Neural crest cell (in vitro differentiated cells): ENCODE data around the gene TMPRSS11F. TPM values are rescaled to one million over a fixed set of nuclear protein-coding genes. Genes with fewer than 3 reads are reported as not detected.

Source experiments
- DNase-seq: peaks from one replicate; pipeline ENCODE4 v3.0.0; 2021; ENCODE audit warnings: low read depth, mixed read lengths, low spot score
- H3K27ac Mint-ChIP-seq: one replicate; pipeline ENCODE4 v1.8.0; 2021; ENCODE audit warnings: mild to moderate bottlenecking, mixed read lengths; ENCODE audit not compliant: unreplicated experiment
- H3K27me3 Mint-ChIP-seq: 2 replicates; pipeline ENCODE4 v1.8.0; 2021; ENCODE audit warnings: low read depth, mild to moderate bottlenecking, mixed read lengths
- H3K36me3 Mint-ChIP-seq: 2 replicates; pipeline ENCODE4 v1.8.0; 2021; ENCODE audit warnings: low read depth, mild to moderate bottlenecking, mixed read lengths
- H3K4me1 Mint-ChIP-seq: 2 replicates; pipeline ENCODE4 v1.8.0; 2021; ENCODE audit warnings: mixed read lengths
- H3K4me3 Mint-ChIP-seq: one replicate; pipeline ENCODE4 v1.8.0; 2021; ENCODE audit warnings: mild to moderate bottlenecking, mixed read lengths
- H3K9me3 Mint-ChIP-seq: 2 replicates; pipeline ENCODE4 v1.8.0; 2021; ENCODE audit warnings: mixed read lengths
- total RNA-seq: library from RNA; stranded (reverse); gene quantifications from 2 replicates; pipeline ENCODE4 v1.2.1, GENCODE V29; 2021
- TF ChIP-seq, protein P1 (sequence below): fragments of 200-600 bp; sonication (generic); conservative IDR thresholded peaks from 2 replicates; pipeline ENCODE4 v1.5.0; 2021; ENCODE audit warnings: antibody characterized with exemption, mild to moderate bottlenecking

Gene TMPRSS11F
- total RNA-seq, 1 donor from 2014 or later: not detected

- H3K36me3 Mint-ChIP-seq: peaks cover 2% of the 10 kb centered on the region
- peaks cover 3% of the 10 kb centered on the region for H3K27me3 Mint-ChIP-seq
- DNase-seq: no peak
- no peak overlapping the region for H3K4me3 Mint-ChIP-seq
- H3K9me3 Mint-ChIP-seq: peaks cover 8% of the 10 kb centered on the region
- TF ChIP-seq, protein P1, sequence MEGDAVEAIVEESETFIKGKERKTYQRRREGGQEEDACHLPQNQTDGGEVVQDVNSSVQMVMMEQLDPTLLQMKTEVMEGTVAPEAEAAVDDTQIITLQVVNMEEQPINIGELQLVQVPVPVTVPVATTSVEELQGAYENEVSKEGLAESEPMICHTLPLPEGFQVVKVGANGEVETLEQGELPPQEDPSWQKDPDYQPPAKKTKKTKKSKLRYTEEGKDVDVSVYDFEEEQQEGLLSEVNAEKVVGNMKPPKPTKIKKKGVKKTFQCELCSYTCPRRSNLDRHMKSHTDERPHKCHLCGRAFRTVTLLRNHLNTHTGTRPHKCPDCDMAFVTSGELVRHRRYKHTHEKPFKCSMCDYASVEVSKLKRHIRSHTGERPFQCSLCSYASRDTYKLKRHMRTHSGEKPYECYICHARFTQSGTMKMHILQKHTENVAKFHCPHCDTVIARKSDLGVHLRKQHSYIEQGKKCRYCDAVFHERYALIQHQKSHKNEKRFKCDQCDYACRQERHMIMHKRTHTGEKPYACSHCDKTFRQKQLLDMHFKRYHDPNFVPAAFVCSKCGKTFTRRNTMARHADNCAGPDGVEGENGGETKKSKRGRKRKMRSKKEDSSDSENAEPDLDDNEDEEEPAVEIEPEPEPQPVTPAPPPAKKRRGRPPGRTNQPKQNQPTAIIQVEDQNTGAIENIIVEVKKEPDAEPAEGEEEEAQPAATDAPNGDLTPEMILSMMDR: no peak
- no peak overlapping the region for H3K27ac Mint-ChIP-seq
- H3K4me1 Mint-ChIP-seq: no peaks in the 10 kb centered on the region
Measured at GRCh38 chr4:68148800-68149685, 19.4 kb upstream of the TMPRSS11F start.

DNA sequence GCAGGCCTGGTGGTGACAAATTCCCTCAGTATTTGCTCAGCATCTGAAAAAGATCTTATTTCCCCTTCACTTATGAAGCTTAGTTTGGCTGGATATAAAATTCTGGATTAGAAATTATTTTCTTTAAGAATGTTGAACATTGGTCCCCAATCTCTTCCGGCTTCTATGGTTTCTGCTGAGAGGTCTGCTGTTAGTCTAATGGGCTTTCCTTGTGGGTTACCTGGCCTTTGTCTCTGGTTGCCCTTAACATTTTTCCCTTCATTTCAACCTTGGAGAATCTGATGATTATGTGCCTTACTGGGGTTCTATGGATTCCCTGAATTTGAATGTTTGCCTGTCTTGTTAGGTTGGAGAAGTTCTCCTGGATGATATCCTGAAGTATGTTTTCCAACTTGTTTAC lies 17.4 kb upstream of the TMPRSS11F start:
- Mint-ChIP-seq H3K9me3 (peaks cover 8% of the 10 kb centered on the region), H3K27me3 (peaks cover 3% of the 10 kb centered on the region), H3K36me3 (peaks cover 2% of the 10 kb centered on the region), H3K4me1 (no peaks in the 10 kb centered on the region), H3K4me3 (no peak overlapping the region), H3K27ac (no peak overlapping the region)
- TF ChIP-seq, protein P1: no peak
- DNase-seq: no peak

GRCh38 chr4:68145261-68145660 lies 15.6 kb upstream of the TMPRSS11F start:
- H3K4me3 Mint-ChIP-seq: no peak overlapping the region

DNA sequence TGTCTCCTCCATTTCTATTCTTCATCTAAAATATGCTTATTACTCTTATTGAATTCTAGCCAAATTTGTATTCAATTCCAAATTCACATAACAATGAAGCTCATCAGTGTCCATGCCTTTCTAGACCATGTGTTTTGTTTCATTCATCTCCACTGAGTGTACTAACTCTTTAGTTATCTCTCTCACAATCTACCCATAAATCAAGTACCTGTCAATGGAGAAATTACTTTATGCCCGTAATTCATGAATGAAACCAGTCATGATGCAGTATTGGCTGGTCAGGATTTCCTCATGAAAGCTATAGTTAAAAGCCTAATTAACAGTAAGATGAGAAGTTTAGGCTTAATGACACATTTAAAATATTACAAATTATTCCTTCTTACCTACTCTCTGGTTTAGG lies 12.2 kb upstream of the TMPRSS11F start:
- DNase-seq: no peak
- H3K27me3 Mint-ChIP-seq: peaks cover 3% of the 10 kb centered on the region
- TF ChIP-seq, protein P1: no peak
- H3K4me3 Mint-ChIP-seq: no peak overlapping the region
- no peaks in the 10 kb centered on the region for H3K4me1 Mint-ChIP-seq
- H3K27ac Mint-ChIP-seq: no peak overlapping the region
- H3K9me3 Mint-ChIP-seq: peaks cover 5% of the 10 kb centered on the region
- H3K36me3 Mint-ChIP-seq: no peaks in the 10 kb centered on the region

More at GRCh38 chr4:68145261-68145660, 15.6 kb upstream of the TMPRSS11F start:
- Mint-ChIP-seq H3K27ac (no peak overlapping the region), H3K27me3 (peaks cover 3% of the 10 kb centered on the region), H3K36me3 (peaks cover 2% of the 10 kb centered on the region), H3K9me3 (peaks cover 8% of the 10 kb centered on the region), H3K4me1 (no peaks in the 10 kb centered on the region)
- TF ChIP-seq, protein P1: no peak
- DNase-seq: no peak

DNA sequence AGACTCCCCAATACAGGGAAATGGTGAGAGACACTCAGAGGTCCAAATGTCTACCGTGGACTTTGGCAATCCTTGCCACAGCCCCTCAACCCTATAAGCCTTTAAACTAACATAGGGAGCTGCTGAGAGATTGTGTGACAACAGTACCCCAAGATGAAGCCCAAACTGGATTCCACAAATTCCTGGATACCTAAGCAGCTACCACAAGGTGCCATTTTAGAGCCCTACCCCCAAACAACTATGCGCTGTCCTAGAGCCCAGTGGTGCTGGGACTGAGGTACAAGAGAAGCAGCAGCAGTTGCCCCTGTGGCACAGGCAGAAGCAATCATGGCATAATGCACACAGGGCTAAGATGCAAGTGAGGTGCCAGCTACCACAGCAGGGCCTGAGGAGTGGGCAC lies 2.7 kb upstream of the TMPRSS11F start:
- no peak for DNase-seq
- Mint-ChIP-seq H3K4me3 (no peak overlapping the region), H3K36me3 (no peaks in the 10 kb centered on the region), H3K27me3 (no peaks in the 10 kb centered on the region), H3K4me1 (no peaks in the 10 kb centered on the region), H3K9me3 (peaks cover 4% of the 10 kb centered on the region), H3K27ac (no peak overlapping the region)
- TF ChIP-seq, protein P1: no peak
